Neutrophil (primary cell): ENCODE data around the gene PRKN.

Experiments used
- H3K27ac ChIP-seq: fragments of 200-600 bp; sonication (generic); 2 replicates; pipeline ENCODE4 v1.5.1; 2016; ENCODE audit warnings: mild to moderate bottlenecking, moderate library complexity
- H3K27me3 ChIP-seq: fragments of 200-600 bp; sonication (generic); 2 replicates; pipeline ENCODE4 v1.6.0; 2016; ENCODE audit warnings: mild to moderate bottlenecking
- H3K36me3 ChIP-seq: fragments of 200-600 bp; sonication (generic); 2 replicates; pipeline ENCODE4 v1.5.1; 2017
- H3K4me1 ChIP-seq, 2 experiments: fragments of 200-600 bp in 1 of 2; sonication (generic) in 1 of 2; 1 replicate in 1 of 2; 2 replicates in 1 of 2; pipeline versions ENCODE4 v1.5.1 to v1.6.1; 2013 to 2016; ENCODE audit warnings: low read depth in 1 of 2, low read length in 1 of 2, mild to moderate bottlenecking in 1 of 2, moderate library complexity in 1 of 2; ENCODE audit not compliant: control insufficient read depth in 1 of 2, insufficient read depth in 1 of 2
- H3K4me3 ChIP-seq, 2 experiments: fragments of 200-600 bp in 1 of 2; sonication (generic) in 1 of 2; 1 replicate in 1 of 2; 2 replicates in 1 of 2; pipeline ENCODE4 v1.5.1; 2013 to 2016; ENCODE audit warnings: low read depth in 1 of 2, low read length in 1 of 2, mild to moderate bottlenecking in 1 of 2, moderate library complexity in 1 of 2
- H3K9me3 ChIP-seq: fragments of 200-600 bp; sonication (generic); 2 replicates; pipeline ENCODE4 v1.5.1; 2016
- TF ChIP-seq, protein P1 (sequence below): fragments of 200-600 bp; sonication (generic); IDR thresholded peaks from 2 replicates; pipeline ENCODE4 v1.5.1; 2016; ENCODE audit warnings: antibody characterized with exemption

Gene PRKN

DNA sequence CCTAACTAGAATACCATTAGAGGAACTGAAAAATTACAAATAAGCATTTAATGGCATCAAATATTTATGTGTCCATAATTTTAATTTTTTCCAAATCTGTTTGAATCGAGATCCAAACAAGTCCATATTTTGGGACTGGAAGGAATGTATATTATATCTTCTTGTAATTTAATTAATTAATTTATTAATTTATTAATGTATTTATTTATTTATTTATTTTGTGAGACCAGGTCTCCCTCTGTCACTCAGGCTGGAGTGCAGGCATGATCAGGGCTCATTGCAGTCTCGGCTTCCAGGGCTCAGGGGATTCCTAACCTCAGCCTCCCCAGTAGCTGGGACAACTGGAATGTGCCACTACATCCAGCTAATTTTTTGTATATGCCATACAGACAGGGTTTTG is 453.6 kb downstream of the PRKN start:
- H3K9me3 ChIP-seq = no peaks in the 10 kb centered on the region
- no peaks in the 10 kb centered on the region for H3K36me3 ChIP-seq
- no peak overlapping the region for H3K27ac ChIP-seq
- H3K27me3 ChIP-seq = no peaks in the 10 kb centered on the region
- H3K4me1 ChIP-seq = no peaks in the 10 kb centered on the region
- no peak overlapping the region for H3K4me3 ChIP-seq
- TF ChIP-seq, protein P1, sequence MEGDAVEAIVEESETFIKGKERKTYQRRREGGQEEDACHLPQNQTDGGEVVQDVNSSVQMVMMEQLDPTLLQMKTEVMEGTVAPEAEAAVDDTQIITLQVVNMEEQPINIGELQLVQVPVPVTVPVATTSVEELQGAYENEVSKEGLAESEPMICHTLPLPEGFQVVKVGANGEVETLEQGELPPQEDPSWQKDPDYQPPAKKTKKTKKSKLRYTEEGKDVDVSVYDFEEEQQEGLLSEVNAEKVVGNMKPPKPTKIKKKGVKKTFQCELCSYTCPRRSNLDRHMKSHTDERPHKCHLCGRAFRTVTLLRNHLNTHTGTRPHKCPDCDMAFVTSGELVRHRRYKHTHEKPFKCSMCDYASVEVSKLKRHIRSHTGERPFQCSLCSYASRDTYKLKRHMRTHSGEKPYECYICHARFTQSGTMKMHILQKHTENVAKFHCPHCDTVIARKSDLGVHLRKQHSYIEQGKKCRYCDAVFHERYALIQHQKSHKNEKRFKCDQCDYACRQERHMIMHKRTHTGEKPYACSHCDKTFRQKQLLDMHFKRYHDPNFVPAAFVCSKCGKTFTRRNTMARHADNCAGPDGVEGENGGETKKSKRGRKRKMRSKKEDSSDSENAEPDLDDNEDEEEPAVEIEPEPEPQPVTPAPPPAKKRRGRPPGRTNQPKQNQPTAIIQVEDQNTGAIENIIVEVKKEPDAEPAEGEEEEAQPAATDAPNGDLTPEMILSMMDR = no peak

- Histone ChIP-seq H3K4me1 (no peaks in the 10 kb centered on the region), H3K27ac (no peak overlapping the region), H3K4me3 (no peak overlapping the region), H3K9me3 (no peaks in the 10 kb centered on the region), H3K36me3 (no peaks in the 10 kb centered on the region), H3K27me3 (no peaks in the 10 kb centered on the region)
- TF ChIP-seq, protein P1 = no peak
Measured at GRCh38 chr6:162271922-162272321, 455.6 kb downstream of the PRKN start.

DNA sequence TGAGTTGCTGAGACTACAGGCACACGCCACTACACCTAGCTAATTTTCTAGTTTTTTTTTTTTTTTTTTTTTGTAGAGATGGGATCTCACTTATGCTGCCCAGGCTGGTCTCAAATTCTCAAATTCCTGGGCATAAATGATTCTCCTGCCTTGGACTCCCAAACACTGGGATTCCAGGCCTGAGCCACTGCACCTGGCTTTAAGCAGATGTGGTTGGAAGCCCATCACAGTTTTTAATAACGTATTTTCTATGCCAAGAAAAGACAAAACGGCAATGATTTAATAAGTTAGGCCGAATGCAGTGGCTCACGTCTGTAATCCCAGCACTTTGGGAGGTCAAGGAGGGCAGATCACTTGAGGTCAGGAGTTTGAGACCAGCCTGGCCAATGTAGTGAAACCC is 456.6 kb downstream of the PRKN start:
- no peak overlapping the region for H3K27ac ChIP-seq
- no peaks in the 10 kb centered on the region for H3K9me3 ChIP-seq
- H3K4me3 ChIP-seq = no peak overlapping the region
- H3K27me3 ChIP-seq = no peaks in the 10 kb centered on the region
- H3K4me1 ChIP-seq = no peaks in the 10 kb centered on the region
- H3K36me3 ChIP-seq = no peaks in the 10 kb centered on the region
- TF ChIP-seq, protein P1 = no peak

- no peaks in the 10 kb centered on the region for H3K36me3 ChIP-seq
- no peaks in the 10 kb centered on the region for H3K9me3 ChIP-seq
- no peak overlapping the region for H3K27ac ChIP-seq
- H3K27me3 ChIP-seq = no peaks in the 10 kb centered on the region
- H3K4me1 ChIP-seq = no peaks in the 10 kb centered on the region
- TF ChIP-seq, protein P1 = no peak
- no peak overlapping the region for H3K4me3 ChIP-seq
Measured at GRCh38 chr6:162267641-162268040, 459.9 kb downstream of the PRKN start.

DNA sequence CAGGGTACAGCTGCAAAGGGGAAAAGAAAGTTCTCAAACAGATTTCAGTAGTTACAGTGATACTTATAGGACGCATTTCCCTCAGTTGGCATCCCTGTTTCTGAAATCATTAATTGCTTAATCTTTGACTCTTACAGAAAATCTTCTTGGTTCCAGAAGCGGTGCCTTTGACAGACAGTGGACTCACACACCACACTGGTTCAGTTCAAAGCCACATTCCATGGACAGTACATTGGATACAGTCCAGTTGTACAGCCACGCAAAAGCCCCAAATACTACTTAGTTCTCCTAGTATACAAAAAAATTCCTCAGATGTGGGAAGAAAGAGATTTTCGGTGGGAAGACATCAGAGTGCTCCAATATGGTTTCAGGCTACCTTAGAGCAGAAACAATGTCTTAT is 460.4 kb downstream of the PRKN start:
- TF ChIP-seq, protein P1 = no peak

DNA sequence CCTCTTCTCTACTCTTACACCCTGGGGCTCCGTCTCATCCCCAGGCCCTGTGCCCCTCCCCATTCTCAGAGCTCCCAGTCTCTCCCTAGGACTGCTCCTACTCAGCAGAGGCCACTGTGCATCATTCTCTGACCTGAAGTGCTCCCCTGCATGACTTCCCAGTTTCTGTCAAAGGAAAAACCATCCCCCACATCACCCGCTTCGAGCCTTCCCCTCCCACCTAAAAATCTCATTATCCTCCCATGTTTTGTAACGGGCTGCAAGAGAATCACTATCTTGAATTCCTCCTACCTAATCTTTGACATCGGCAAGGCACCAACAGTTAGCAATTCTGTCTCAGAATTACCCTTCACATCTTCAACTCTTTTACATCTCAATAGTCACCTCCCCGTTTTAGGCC is 463.0 kb downstream of the PRKN start:
- H3K27ac ChIP-seq = no peak overlapping the region
- H3K36me3 ChIP-seq = no peaks in the 10 kb centered on the region
- TF ChIP-seq, protein P1 = no peak
- H3K4me3 ChIP-seq = no peak overlapping the region
- H3K4me1 ChIP-seq = no peaks in the 10 kb centered on the region
- H3K27me3 ChIP-seq = no peaks in the 10 kb centered on the region
- no peaks in the 10 kb centered on the region for H3K9me3 ChIP-seq

More for the DNA sequence above, 460.4 kb downstream of the PRKN start:
- no peak overlapping the region for H3K4me3 ChIP-seq
- no peaks in the 10 kb centered on the region for H3K27me3 ChIP-seq
- H3K27ac ChIP-seq = no peak overlapping the region
- H3K9me3 ChIP-seq = no peaks in the 10 kb centered on the region
- H3K36me3 ChIP-seq = no peaks in the 10 kb centered on the region
- no peaks in the 10 kb centered on the region for H3K4me1 ChIP-seq
